ENCODE measurements around the gene NIT2.
"Not testable (repeated sequence)": the region's sequence is repeated elsewhere in the genome, so short reads cannot be mapped to it uniquely, and the experiment has no call there.

The NIT2 gene, protein sequence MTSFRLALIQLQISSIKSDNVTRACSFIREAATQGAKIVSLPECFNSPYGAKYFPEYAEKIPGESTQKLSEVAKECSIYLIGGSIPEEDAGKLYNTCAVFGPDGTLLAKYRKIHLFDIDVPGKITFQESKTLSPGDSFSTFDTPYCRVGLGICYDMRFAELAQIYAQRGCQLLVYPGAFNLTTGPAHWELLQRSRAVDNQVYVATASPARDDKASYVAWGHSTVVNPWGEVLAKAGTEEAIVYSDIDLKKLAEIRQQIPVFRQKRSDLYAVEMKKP

GRCh38 chr3:100334488-100335351, at the start of gene NIT2:
NIT2 (plus strand) TSS chr3:100334757; CDS start chr3:100334792, 35 bp downstream.
- Mint-ChIP-seq H3K4me3 (peak within 1 kb of the TSS; percentile 99), H3K27me3 (no peaks in the 10 kb centered on the region), H3K36me3 (peaks cover 11% of the 10 kb centered on the region), H3K4me1 (peaks cover 25% of the 10 kb centered on the region), H3K9me3 (no peaks in the 10 kb centered on the region), H3K27ac (peak within 1 kb of the TSS; percentile 99)
- ATAC-seq: peak; percentile 97

GRCh38 chr3:100288288-100288894, 46.2 kb upstream of the NIT2 start:
- Mint-ChIP-seq H3K9me3 (no peaks in the 10 kb centered on the region), H3K27me3 (no peaks in the 10 kb centered on the region), H3K4me3 (no peak overlapping the region), H3K36me3 (peaks cover 23% of the 10 kb centered on the region), H3K27ac (no peak overlapping the region), H3K4me1 (no peaks in the 10 kb centered on the region)
- no peak for ATAC-seq

GRCh38 chr3:100289339-100289738, 45.2 kb upstream of the NIT2 start:
- Mint-ChIP-seq H3K27ac (peak overlapping the region; percentile 12), H3K4me1 (no peaks in the 10 kb centered on the region), H3K27me3 (no peaks in the 10 kb centered on the region), H3K9me3 (no peaks in the 10 kb centered on the region), H3K36me3 (peaks cover 18% of the 10 kb centered on the region), H3K4me3 (no peak overlapping the region)
- ATAC-seq: no peak

DNA sequence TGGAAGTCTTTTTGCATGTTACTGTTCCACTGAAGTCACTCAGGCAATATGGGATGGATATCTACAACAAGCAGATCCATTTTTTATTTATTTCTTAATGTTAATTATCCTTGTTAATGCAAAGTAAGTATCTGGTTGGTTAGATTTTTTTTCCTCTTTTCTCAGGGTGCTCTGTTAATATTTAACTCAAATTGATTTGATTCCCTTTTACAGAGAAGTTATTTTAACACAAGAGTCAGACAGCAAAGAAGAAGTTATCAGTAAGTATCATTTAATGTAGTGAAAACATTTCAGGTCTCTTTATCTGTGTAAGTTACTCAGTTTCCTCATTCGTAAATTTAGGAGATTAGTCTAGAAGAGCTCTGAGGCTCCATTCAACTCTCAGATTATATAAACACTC, 39.5 kb upstream of the NIT2 start:
- no peaks in the 10 kb centered on the region for H3K4me1 Mint-ChIP-seq
- no peak overlapping the region for H3K4me3 Mint-ChIP-seq
- H3K27me3 Mint-ChIP-seq: no peaks in the 10 kb centered on the region
- no peaks in the 10 kb centered on the region for H3K9me3 Mint-ChIP-seq
- H3K27ac Mint-ChIP-seq: no peak overlapping the region
- peaks cover 22% of the 10 kb centered on the region for H3K36me3 Mint-ChIP-seq
- ATAC-seq: no peak

DNA sequence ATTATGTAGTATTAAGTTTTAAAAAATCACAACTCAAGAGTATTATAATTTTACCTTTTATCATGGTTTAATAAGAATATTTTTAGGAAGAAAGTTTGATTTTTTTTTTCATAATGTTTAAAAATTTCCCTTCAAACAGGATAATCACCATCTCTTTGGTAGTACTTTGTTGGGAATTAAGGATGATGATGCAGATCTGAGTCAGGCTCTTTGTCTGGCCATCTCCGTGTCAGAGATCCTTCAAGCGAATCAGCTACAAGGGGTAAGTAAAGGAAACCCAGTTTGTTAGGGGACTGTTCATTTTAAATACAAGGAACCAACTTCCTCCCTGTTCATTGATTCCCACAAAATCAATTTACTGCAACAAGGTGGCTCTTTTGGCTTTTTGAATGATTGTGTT, 36.8 kb upstream of the NIT2 start:
- Mint-ChIP-seq H3K27me3 (no peaks in the 10 kb centered on the region), H3K4me1 (no peaks in the 10 kb centered on the region), H3K27ac (no peak overlapping the region), H3K4me3 (no peak overlapping the region), H3K9me3 (no peaks in the 10 kb centered on the region), H3K36me3 (peaks cover 34% of the 10 kb centered on the region)
- ATAC-seq: no peak

DNA sequence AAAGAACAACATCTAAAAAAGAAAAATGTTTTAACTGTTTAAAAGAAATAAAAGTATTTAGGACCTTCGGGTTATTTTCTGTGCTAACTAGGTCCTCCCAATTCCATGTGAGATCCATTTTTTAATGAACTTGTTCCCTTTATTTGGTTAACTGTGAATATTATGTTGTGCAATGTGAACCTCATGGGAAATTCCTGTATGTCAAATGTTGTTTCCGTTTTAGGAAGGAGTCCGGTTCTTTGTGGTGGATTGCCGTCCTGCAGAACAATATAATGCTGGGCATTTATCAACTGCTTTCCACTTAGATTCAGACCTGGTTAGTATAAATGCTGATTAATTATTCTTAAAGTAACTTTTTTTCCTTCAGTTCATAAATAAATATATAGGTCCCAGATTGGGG, 35.5 kb upstream of the NIT2 start:
- ATAC-seq: no peak
- H3K9me3 Mint-ChIP-seq: no peaks in the 10 kb centered on the region
- peaks cover 40% of the 10 kb centered on the region for H3K36me3 Mint-ChIP-seq
- no peaks in the 10 kb centered on the region for H3K27me3 Mint-ChIP-seq
- H3K4me3 Mint-ChIP-seq: no peak overlapping the region
- no peak overlapping the region for H3K27ac Mint-ChIP-seq
- no peaks in the 10 kb centered on the region for H3K4me1 Mint-ChIP-seq

DNA sequence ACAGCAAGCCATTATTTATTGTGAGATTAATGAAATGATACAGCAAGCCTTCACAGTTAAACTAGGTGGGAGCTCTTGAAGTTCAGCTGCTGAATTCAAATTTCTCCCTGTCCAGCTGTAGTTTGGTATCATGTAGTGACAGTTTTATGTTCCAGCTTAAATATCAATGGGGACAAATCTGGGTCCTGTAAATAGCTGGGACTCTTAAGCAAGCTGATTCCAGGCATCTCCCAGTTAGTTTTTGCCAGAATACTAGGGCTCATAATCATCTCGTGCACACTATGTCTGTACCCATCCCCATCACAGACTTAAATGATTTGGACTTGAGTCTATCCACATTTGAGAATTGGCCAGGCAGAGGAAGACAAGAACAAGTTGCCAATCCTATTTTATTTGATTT, 27.9 kb upstream of the NIT2 start:
- ATAC-seq: no peak
- H3K36me3 Mint-ChIP-seq: peaks cover 28% of the 10 kb centered on the region
- no peaks in the 10 kb centered on the region for H3K9me3 Mint-ChIP-seq
- H3K27me3 Mint-ChIP-seq: no peaks in the 10 kb centered on the region
- H3K4me3 Mint-ChIP-seq: no peak overlapping the region
- no peaks in the 10 kb centered on the region for H3K4me1 Mint-ChIP-seq
- no peak overlapping the region for H3K27ac Mint-ChIP-seq

- peaks cover 21% of the 10 kb centered on the region for H3K36me3 Mint-ChIP-seq
- no peaks in the 10 kb centered on the region for H3K27me3 Mint-ChIP-seq
- no peak overlapping the region for H3K4me3 Mint-ChIP-seq
- H3K9me3 Mint-ChIP-seq: no peaks in the 10 kb centered on the region
- H3K27ac Mint-ChIP-seq: no peak overlapping the region
- no peaks in the 10 kb centered on the region for H3K4me1 Mint-ChIP-seq
- no peak for ATAC-seq
Measured at GRCh38 chr3:100310355-100310965, 24.1 kb upstream of the NIT2 start.

- no peaks in the 10 kb centered on the region for H3K9me3 Mint-ChIP-seq
- no peak overlapping the region for H3K4me3 Mint-ChIP-seq
- H3K27ac Mint-ChIP-seq: no peak overlapping the region
- H3K27me3 Mint-ChIP-seq: no peaks in the 10 kb centered on the region
- no peak for ATAC-seq
- peaks cover 21% of the 10 kb centered on the region for H3K36me3 Mint-ChIP-seq
- no peaks in the 10 kb centered on the region for H3K4me1 Mint-ChIP-seq
Measured at GRCh38 chr3:100311011-100311410, 23.5 kb upstream of the NIT2 start.

DNA sequence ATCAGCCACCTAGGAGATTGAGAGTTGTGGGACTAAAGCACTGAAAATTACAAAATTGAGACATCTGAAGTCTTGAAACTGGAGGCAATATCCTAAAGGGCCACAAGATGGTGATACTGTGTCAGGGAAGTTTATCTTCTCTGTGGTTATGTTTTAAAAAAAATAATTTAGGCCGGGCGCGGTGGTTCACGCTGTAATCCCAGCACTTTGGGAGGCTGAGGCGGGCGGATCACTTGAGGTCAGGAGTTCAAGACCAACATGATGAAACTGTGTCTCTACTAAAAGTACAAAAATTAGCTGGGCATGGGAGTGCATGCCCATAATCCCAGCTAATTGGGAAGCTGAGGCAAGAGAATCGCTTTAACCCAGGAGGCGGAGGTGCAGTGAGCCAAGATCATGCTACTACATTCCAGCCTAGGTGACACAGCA, 17.9 kb upstream of the NIT2 start:
- H3K27ac Mint-ChIP-seq: no peak overlapping the region
- H3K4me1 Mint-ChIP-seq: peaks cover 4% of the 10 kb centered on the region
- H3K36me3 Mint-ChIP-seq: peaks cover 17% of the 10 kb centered on the region
- H3K4me3 Mint-ChIP-seq: no peak overlapping the region
- H3K9me3 Mint-ChIP-seq: no peaks in the 10 kb centered on the region
- ATAC-seq: no peak
- no peaks in the 10 kb centered on the region for H3K27me3 Mint-ChIP-seq

DNA sequence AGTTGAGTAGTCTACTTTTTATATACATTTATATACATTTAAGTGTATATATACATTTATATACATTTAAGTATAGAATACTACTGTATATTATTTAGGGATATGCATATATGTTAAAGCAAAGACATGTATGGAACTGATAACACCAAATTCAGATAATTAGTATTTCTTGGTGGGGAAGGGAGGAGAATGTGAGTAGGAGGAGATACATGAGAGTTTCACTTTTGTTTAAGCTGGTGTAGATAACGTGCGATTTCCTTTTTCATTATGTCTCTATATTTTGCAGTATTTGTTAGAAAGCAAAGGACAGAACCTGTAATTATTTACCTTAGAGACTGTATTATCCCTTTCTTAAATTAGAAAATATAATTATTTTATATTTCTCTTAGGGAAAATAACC, 16.6 kb upstream of the NIT2 start:
- ATAC-seq: no peak
- no peaks in the 10 kb centered on the region for H3K9me3 Mint-ChIP-seq
- peaks cover 4% of the 10 kb centered on the region for H3K4me1 Mint-ChIP-seq
- H3K27me3 Mint-ChIP-seq: no peaks in the 10 kb centered on the region
- H3K36me3 Mint-ChIP-seq: peaks cover 13% of the 10 kb centered on the region
- H3K27ac Mint-ChIP-seq: no peak overlapping the region
- H3K4me3 Mint-ChIP-seq: no peak overlapping the region

- Mint-ChIP-seq H3K4me3 (no peak overlapping the region), H3K4me1 (peaks cover 4% of the 10 kb centered on the region), H3K27me3 (no peaks in the 10 kb centered on the region), H3K27ac (no peak overlapping the region), H3K9me3 (no peaks in the 10 kb centered on the region), H3K36me3 (peaks cover 13% of the 10 kb centered on the region)
- ATAC-seq: no peak
Measured at GRCh38 chr3:100319951-100320350, 14.6 kb upstream of the NIT2 start.

DNA sequence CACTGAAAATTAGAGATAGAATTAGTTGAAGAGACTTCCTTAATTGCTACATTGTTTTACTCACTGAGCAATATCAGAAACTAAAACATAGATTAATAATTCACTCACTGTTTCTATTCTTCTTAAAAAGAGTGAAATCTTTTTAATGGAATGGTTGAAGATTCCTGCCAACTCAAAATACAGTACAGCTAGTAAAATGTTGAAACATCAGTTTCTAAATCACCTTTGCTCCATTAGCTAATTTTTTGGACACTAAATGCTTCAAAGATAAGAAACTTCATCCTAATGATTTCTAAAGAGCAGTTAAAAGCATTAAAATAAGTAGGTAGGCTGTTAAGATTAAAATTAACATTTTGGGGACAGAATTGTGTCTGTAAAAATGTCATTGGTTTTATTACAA, 10.5 kb upstream of the NIT2 start:
- no peaks in the 10 kb centered on the region for H3K27me3 Mint-ChIP-seq
- H3K4me1 Mint-ChIP-seq: no peaks in the 10 kb centered on the region
- peaks cover 19% of the 10 kb centered on the region for H3K36me3 Mint-ChIP-seq
- peaks cover 3% of the 10 kb centered on the region for H3K9me3 Mint-ChIP-seq
- ATAC-seq: no peak
- H3K27ac Mint-ChIP-seq: no peak overlapping the region
- H3K4me3 Mint-ChIP-seq: no peak overlapping the region

DNA sequence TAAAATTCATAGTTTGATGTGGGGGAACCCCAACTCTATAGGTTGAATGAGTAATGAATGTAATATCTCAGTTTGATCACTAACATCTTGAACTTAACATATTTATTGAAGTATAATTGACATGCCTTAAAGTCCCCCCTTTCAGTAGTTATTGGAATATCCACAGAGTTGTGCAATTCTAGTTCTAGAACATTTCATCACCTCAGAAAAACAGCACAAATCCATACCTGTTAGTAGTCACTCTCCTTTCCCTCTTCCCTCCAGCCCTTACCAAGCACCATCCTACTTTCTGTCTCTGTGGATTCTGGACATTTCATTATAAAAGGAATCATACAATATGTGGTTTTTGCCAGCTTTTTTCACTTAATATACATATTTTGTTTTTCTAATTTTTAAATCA, 8.7 kb upstream of the NIT2 start:
- no peaks in the 10 kb centered on the region for H3K27me3 Mint-ChIP-seq

DNA sequence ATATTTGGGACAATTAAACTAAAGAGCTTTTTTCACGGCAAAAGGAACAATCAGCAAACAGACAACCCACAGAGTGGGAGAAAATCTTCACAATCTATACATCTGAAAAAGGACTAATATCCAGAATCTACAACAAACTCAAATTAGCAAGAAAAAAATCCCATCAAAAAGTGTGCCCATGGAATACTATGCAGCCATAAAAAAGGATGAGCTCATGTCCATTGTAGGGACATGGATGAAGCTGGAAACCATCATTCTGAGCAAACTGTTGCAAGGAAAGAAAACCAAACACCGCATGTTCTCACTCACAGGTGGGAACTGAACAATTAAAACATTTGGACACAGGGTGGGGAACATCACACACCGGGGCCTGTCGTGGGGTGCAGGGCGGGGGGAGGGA, 7.2 kb upstream of the NIT2 start:
- H3K36me3 Mint-ChIP-seq: peaks cover 12% of the 10 kb centered on the region
- not testable (repeated sequence) for H3K27me3 Mint-ChIP-seq, ATAC-seq, H3K4me3 Mint-ChIP-seq, H3K27ac Mint-ChIP-seq, H3K9me3 Mint-ChIP-seq, H3K4me1 Mint-ChIP-seq

More for the DNA sequence above, 8.7 kb upstream of the NIT2 start:
- Mint-ChIP-seq H3K36me3 (peaks cover 12% of the 10 kb centered on the region), H3K9me3 (peaks cover 3% of the 10 kb centered on the region), H3K27ac (no peak overlapping the region), H3K4me3 (no peak overlapping the region), H3K4me1 (no peaks in the 10 kb centered on the region)
- ATAC-seq: no peak
